Epidermal melanocyte (primary cell): ENCODE results near the gene TRAP1.
"Not testable (repeated sequence)": the region's sequence is repeated elsewhere in the genome, so short reads cannot be mapped to it uniquely, and the experiment has no call there.

ENCODE experiments used
- DNase-seq: peaks from one replicate; pipeline ENCODE4 v3.0.0; 2011; ENCODE audit warnings: low spot score; ENCODE audit not compliant: insufficient read length

Gene TRAP1

DNA sequence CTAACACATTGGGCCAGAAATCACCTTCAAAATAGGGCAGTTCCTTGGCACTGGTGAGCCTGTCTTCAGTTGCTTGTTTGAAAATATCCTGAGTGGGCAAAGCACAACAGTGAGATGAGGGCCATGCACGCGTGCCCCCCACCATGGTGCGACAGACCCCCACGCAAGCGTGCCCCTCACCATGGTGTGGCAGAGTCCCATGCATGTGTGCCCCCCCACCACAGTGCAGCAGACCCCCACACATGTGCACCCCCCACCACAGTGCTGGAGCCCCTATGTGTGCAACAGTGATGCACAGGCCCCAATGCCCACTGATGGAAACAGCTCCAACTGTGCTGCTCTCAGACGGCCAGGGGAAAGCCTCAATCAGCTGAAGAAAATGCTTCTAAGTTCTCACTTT is 18.8 kb upstream of the TRAP1 start:
- DNase-seq: no peak

GRCh38 chr16:3735541-3735940 is 18.2 kb upstream of the TRAP1 start:
- DNase-seq: no peak

GRCh38 chr16:3734758-3735221 is 17.5 kb upstream of the TRAP1 start:
- no peak for DNase-seq

DNA sequence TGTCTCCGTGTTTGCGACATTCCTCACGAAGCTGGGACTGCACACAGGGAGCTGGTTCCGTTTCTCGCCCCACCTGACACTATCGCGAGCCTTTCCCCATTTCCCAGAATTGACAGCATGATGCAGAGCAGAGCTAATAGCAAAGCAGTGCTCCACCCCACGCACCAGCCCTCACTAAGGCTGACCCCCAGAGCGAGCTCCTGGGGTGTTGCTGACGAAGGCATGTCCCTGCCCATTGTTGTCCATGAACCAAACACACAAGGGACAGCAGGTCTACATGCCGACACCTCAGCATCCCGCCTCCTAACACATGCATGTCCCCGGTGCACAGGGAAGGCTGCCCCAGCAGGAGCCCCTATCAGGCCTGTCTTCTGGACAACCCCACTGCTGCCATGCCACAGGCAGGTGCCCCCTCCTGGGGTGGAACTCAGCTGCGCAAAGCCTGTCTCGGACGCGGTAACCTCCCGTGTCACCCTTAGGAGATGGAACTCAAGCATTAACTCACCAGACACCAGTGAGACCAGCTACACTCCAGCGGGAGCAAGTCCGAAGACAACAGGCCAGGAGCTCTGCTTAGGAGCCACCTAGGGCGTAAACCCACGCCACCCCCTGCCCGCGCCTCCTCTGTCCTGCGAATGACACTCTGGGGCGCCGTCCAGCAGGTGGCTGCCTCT is 16.9 kb upstream of the TRAP1 start:
- DNase-seq: no peak

GRCh38 chr16:3732171-3732570 is 14.8 kb upstream of the TRAP1 start:
- no peak for DNase-seq

GRCh38 chr16:3731126-3731935 is 14.0 kb upstream of the TRAP1 start:
- no peak for DNase-seq

- no peak for DNase-seq
Observed at GRCh38 chr16:3730161-3731125, 13.1 kb upstream of the TRAP1 start.

DNA sequence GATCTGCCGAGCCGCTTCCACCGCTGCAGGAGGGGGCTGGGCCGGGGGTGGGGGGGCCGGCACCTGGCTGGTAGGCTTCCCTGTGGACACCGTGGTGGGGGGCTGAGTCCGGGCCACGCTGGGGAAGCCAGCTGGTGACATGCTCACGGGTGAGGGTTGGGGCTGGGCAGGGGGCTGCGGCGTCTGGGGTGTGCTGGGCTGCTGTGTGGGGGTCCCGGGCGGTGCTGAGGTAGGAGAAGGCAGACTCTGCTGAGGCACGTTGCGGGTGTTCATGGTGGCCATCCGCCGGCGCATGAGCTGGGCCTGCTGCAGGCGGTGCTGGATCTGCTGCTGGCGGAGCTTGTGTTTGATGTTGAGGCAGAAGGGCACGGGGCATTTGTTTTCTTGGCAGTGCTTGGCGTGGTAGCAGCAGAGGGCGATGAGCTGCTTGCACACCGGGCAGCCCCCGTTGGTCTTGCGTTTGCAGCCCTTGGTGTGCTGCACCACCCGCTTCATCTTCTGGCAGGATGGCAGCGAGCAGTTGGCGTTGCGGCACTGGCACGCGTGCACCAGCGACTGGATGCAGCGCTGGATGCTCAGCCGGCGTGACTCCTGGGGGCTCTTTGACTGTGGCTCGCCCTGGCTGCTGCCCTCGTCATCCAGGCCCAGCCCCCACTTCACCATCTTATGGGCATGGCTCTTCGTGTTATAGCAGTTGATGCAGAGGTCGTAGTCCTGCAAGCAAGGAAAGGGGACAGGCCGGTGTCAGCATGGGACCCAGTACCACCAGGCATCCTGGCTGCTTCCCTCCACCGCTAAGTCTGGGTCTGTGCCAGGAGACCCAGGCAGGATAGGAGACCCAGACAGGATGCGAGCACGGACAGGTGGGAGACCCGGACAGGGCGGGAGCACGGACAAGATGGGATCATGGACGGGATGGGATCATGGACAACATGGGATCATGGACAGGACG is 12.1 kb upstream of the TRAP1 start:
- no peak for DNase-seq

- no peak for DNase-seq
Observed at GRCh38 chr16:3728424-3729160, 11.3 kb upstream of the TRAP1 start.

DNA sequence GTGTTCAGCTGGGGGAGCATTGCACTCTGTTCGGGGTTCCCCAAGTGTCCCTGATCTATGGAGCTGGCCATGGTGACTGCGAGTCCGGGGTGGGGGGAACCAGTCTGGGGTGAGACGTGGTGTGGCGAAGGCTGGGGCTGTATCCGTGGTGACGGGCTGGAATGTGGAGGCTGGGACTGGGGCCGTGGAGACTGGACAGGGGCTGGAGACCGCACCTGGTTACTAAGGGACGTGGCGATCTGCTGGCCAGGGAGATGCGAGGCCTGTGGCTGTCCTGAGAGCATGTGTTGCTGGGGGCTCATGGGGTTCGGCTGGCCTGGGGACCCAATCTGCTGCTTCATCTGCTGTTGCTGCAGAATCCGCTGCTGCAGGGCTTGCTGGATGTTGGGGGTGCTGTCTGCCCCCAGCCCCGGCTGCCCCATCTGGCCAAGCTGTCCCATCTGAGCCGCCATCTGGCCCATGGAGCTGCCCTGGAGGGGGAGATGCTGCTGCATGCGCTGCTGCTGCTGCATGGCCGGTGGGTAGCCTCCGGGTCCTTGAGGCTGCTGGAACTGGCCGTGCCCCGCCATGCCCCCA is 10.6 kb upstream of the TRAP1 start:
- DNase-seq: no peak

DNA sequence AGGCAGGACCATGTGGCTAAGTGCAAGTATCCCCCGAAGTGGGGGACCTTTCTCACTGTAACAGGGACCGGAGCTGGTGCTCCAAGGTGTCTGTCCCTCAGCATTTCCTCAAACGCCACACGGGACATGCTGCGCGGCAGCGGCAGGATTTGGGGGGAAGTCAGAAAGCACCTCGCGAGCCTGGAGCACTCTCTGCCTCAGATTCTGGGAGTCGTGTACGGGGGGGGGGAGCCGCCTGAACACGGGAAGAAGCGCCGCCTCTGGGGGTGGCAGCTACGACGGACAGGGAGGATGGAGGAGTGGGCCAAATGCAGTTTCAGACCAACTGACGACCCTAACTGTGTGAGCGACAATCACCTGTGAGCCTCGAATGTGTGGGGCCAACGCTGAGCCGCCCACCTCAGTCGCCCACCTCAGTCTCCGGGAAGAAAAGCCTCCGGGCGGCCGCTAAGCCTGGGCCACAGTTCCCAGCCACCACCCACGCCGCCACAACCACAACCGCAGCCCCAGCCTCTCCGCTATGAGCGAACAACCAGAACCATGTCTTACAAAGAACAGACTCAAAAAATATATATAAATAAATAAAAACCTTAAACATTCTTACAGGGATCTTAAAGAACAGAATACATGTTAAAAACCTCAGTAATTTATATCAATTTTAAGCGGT is 8.8 kb upstream of the TRAP1 start:
- no peak for DNase-seq

DNA sequence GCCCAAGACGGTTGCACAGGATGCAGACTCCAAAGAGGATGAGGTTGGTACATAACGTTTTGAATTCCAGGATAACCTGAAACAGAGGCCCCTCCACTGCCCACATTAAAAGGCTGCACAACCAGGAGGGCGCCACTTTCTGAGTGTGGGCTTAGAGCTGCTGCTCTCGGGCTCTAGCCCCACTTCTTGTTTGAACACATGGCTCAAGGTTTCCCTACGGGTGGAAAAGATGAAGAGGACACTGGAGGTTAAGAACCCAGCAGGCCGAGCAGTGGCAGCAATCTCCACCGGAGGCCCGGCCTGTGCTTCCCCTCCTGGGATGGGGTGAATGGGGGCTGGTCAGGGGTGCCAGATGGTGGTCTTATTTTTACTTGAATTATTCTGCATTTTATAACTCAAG is 8.0 kb upstream of the TRAP1 start:
- DNase-seq: no peak

GRCh38 chr16:3722508-3722907 is 5.2 kb upstream of the TRAP1 start:
- DNase-seq: no peak

GRCh38 chr16:3720418-3720817 is 3.1 kb upstream of the TRAP1 start:
- DNase-seq: no peak

DNA sequence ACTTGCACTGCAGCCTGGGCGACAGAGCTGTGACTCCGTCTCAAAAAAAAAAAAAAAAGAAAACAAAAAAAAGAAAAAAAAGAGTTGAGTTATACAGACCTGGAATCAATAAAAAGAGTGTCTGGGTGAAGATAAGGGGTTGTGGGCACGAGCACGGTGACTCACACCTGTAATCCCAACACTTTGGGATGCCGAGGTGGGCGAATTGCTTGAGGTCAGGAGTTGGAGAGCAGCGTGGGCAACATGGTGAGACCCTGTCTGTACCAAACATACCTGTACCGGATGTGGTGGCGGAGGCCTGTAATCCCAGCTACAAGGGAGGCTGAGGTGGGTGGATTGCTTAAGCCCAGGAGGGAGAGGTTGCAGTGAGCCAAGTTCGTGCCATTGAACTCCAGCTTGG is 1.3 kb upstream of the TRAP1 start:
- no peak for DNase-seq

DNA sequence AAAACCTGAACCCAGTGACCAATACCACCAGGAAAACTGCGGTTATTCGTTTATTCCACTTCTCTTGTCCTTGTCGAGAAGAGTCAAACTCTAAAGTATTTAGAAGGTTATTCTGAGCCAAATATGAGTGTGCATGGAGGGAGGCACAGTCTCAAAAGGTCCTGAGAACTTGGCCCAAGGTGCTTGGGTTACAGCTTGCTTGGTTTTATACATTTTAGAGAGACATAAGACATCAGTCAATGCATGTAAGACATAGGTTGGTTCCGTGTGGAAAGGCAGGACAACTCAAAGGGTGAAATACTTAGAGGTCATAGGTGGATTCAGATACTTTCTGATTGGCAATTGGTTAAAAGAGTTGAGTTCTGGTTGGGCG is 681 bp upstream of the TRAP1 start:
- no peak for DNase-seq

- DNase-seq: no peak
Observed at GRCh38 chr16:3716831-3717234, 491 bp downstream of the TRAP1 start.

DNA sequence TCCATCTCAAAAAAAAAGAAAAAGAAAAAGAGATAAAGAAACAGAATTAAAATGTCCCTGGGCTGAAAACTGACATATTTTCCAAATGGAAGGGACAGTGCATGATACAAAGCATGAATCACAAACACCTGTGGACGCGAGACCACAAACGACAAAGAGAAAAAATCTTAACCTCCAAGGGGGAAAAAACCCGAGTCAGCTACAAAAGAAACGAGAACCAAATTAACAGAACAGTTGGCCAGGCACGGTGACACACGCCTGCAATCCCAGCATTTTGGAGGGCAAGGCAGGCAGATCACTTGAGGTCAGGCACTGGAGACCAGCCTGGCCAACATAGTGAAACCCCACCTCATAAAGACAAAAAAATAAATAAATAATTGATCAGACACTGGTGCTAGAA is 1.9 kb downstream of the TRAP1 start:
- no peak for DNase-seq

DNA sequence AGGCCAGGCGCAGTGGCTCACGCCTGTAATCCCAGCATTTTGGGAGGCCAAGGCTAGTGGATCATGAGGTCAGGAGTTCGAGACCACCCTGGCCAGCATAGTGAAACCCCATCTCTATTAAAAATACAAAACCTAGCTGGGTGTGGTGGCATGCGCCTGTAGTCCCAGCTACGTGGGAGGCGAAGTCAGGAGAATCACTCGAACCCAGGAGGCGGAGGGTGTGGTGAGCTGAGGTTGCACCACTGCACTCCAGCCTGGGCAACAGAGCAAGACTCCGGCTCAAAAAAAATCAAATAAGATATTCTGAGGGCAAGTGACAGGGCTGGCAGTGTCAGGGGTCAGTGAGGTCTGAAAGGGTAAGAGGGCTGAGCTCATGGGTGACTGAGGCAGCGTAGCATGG is 2.9 kb downstream of the TRAP1 start:
- not testable (repeated sequence) for DNase-seq
